Fibroblast of lung (primary cell): ENCODE data around the gene SCYL1. TPM values are rescaled to one million over a fixed set of nuclear protein-coding genes. Genes with fewer than 3 reads are reported as not detected.

Experiments
- DNase-seq, 2 donors: peaks; one replicate each; pipeline versions ENCODE4 v3.0.0 to v3.0.0-alpha.2; 2010; ENCODE audit warnings: low read depth in 2 of 2
- H2AFZ ChIP-seq: 2 replicates; pipeline ENCODE4 v1.5.1; 2012; ENCODE audit warnings: low read length, control low read depth, inconsistent platforms
- H3K27ac ChIP-seq: 2 replicates; pipeline ENCODE4 v1.5.1; 2011; ENCODE audit warnings: low read length, control low read depth; ENCODE audit not compliant: insufficient read depth
- H3K27me3 ChIP-seq: 2 replicates; pipeline ENCODE4 v1.5.1; 2011; ENCODE audit warnings: mild to moderate bottlenecking, low read length; ENCODE audit not compliant: control insufficient read depth, insufficient read depth
- H3K36me3 ChIP-seq: 2 replicates; pipeline ENCODE4 v1.5.1; 2011; ENCODE audit warnings: low read length; ENCODE audit not compliant: control insufficient read depth, insufficient read depth
- H3K4me1 ChIP-seq: 2 replicates; pipeline ENCODE4 v1.5.1; 2011; ENCODE audit warnings: low read length; ENCODE audit not compliant: control insufficient read depth, insufficient read depth; ENCODE audit errors: extremely low read depth
- H3K4me2 ChIP-seq: 2 replicates; pipeline ENCODE4 v1.5.1; 2011; ENCODE audit warnings: low read length, control low read depth; ENCODE audit not compliant: insufficient read depth; ENCODE audit errors: extremely low read depth
- H3K4me3 ChIP-seq, 4 experiments: fragments of 200-600 bp in 1 of 4; sonication (generic) in 1 of 4; replicated peaks in 1 of 4; 2 replicates each; pipeline ENCODE4 v1.5.1; 2011 to 2016; ENCODE audit warnings: low read length in 4 of 4, low read depth in 3 of 4, mild to moderate bottlenecking in 3 of 4, control low read depth in 2 of 4, inconsistent platforms in 1 of 4, mixed read lengths in 1 of 4; ENCODE audit not compliant: insufficient read depth in 1 of 4; ENCODE audit errors: control extremely low read depth in 1 of 4
- H3K79me2 ChIP-seq: 2 replicates; pipeline ENCODE4 v1.5.1; 2012; ENCODE audit warnings: mild to moderate bottlenecking, low read length, inconsistent platforms; ENCODE audit not compliant: control insufficient read depth, insufficient read depth
- H3K9ac ChIP-seq: 2 replicates; pipeline ENCODE4 v1.5.1; 2011; ENCODE audit warnings: mild to moderate bottlenecking, low read length, control low read depth; ENCODE audit not compliant: insufficient read depth
- H3K9me3 ChIP-seq: 2 replicates; pipeline ENCODE4 v1.5.1; 2012; ENCODE audit warnings: low read depth, low read length; ENCODE audit not compliant: control insufficient read depth, insufficient read depth
- H4K20me1 ChIP-seq: 2 replicates; pipeline ENCODE4 v1.5.1; 2011; ENCODE audit warnings: low read length; ENCODE audit not compliant: control insufficient read depth, insufficient read depth; ENCODE audit errors: extremely low read depth
- CTCF ChIP-seq, 2 donors: IDR thresholded peaks in 1 of 2; conservative IDR thresholded peaks in 1 of 2; 1 replicate in 1 of 2; 2 replicates in 1 of 2; pipeline ENCODE4 v1.5.1; 2011 to 2012; ENCODE audit warnings: low read length in 2 of 2, control low read depth in 1 of 2, inconsistent platforms in 1 of 2, low read depth in 1 of 2, mild to moderate bottlenecking in 1 of 2
- EZH2 ChIP-seq: IDR thresholded peaks from 2 replicates; pipeline ENCODE4 v1.5.1; 2012; ENCODE audit warnings: low read length, control low read depth, mild to moderate bottlenecking; ENCODE audit errors: missing control alignments
- polyA plus RNA-seq, 2 donors: library from polyadenylated mRNA; depleted of rRNA in 1 of 2; stranded (reverse) in 1 of 2; unstranded in 1 of 2; fragments of >200 nt; gene quantifications; 2 replicates each; pipeline ENCODE4 v1.2.1, GENCODE V29; 2011 to 2012; ENCODE audit warnings: missing spikeins in 1 of 2
- total RNA-seq: library from RNA; depleted of rRNA; stranded (reverse); fragments of >200 nt; gene quantifications from 2 replicates; pipeline ENCODE4 v1.2.1, GENCODE V29; 2014

Gene SCYL1
- total and polyA plus RNA-seq, 2 donors (not counting 1 experiment from before 2014, with no cell fraction given), result 58.2 to 84.6 TPM

DNA sequence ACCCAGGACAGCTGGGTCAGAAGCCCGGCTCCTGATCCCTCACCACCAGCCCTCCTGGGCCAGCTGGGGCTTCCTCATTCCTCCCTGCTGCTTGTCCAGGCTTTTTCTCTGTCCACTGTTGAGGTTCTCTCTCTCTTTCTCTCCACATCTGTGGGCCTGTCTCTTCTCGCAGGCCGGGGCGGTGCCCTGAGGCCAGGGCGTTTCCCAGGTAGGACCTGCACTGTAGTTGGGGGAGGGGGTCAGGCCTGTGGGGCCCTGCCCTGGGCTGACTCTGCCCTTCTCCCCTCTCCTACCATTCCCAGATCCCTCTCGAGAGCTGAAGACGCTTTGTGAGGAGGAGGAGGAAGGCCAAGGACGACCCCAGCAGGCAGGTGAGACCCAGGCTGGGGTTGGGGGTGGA, 55.9 kb downstream of the SCYL1 start:
- Histone ChIP-seq H3K9me3 (no peaks in the 10 kb centered on the region), H3K27ac (no peak overlapping the region), H3K27me3 (no peaks in the 10 kb centered on the region), H3K9ac (no peak overlapping the region), H3K4me3 (no peak overlapping the region), H3K4me1 (peaks cover 15% of the 10 kb centered on the region), H3K79me2 (peaks cover 11% of the 10 kb centered on the region), H4K20me1 (no peaks in the 10 kb centered on the region), H3K36me3 (peaks cover 27% of the 10 kb centered on the region), H2AFZ (no peak overlapping the region), H3K4me2 (no peak overlapping the region)
- TF ChIP-seq EZH2 (no peak), CTCF (conservative IDR thresholded peaks at IDR 0.05 in 1 of 2, IDR thresholded peaks at IDR 0.05 in 1 of 2; ENCODE audit: low read depth in 1 of 2, low read length in 2 of 2) (no peak)
- no peak for DNase-seq

DNA sequence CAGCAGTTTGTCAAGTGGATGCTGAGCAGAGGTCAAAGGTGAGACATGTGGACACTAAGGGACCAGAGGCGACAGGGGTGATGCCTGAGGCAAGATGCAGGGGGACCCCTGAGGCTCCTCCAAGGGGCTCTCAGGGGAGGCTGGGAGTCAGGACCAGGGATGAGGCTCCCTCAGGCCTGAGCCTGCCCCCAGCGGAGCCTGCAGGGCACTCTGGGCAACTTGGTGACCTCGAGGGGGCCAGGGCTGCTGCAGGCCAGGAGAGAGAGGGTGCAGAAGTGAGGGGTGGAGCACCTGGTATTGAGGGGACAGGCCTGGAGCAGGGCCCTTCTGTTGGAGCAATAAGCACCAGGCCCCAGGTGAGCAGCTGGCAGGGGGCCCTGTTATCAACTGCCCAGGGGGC, 57.0 kb downstream of the SCYL1 start:
- Histone ChIP-seq H2AFZ (no peak overlapping the region), H4K20me1 (no peaks in the 10 kb centered on the region), H3K27ac (no peak overlapping the region), H3K9ac (no peak overlapping the region), H3K4me2 (no peak overlapping the region), H3K4me1 (peaks cover 11% of the 10 kb centered on the region), H3K4me3 (no peak overlapping the region), H3K9me3 (no peaks in the 10 kb centered on the region), H3K27me3 (no peaks in the 10 kb centered on the region), H3K36me3 (peaks cover 27% of the 10 kb centered on the region), H3K79me2 (peaks cover 5% of the 10 kb centered on the region)
- DNase-seq, result no peak
- TF ChIP-seq EZH2 (no peak), CTCF (conservative IDR thresholded peaks at IDR 0.05 in 1 of 2, IDR thresholded peaks at IDR 0.05 in 1 of 2; ENCODE audit: low read depth in 1 of 2, low read length in 2 of 2) (no peak)

DNA sequence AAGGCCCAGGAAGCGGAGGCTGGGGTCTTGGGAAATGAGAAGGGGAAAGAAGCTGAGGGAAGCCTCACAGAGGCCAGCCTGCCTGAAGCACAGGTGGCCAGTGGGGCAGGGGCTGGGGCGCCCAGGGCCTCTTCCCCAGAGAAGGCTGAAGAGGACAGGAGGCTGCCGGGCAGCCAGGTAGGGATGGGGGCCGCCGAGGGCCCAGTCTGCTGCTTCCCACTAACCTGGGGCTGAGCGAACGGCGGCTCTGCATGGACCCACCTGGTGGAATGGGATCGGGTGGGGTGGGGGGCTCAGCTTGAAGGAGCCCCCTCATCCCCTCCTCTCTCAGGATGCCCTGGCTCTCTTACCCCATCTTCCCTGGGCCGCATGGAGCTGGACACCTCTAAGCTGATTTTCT, 58.7 kb downstream of the SCYL1 start:
- Histone ChIP-seq H3K36me3 (peaks cover 26% of the 10 kb centered on the region), H3K4me2 (no peak overlapping the region), H2AFZ (no peak overlapping the region), H3K4me3 (no peak overlapping the region), H3K4me1 (peaks cover 8% of the 10 kb centered on the region), H3K27me3 (no peaks in the 10 kb centered on the region), H3K9ac (no peak overlapping the region), H4K20me1 (no peaks in the 10 kb centered on the region), H3K9me3 (no peaks in the 10 kb centered on the region), H3K79me2 (no peaks in the 10 kb centered on the region), H3K27ac (no peak overlapping the region)
- DNase-seq, result no peak
- no peak for TF ChIP-seq CTCF (conservative IDR thresholded peaks at IDR 0.05 in 1 of 2, IDR thresholded peaks at IDR 0.05 in 1 of 2; ENCODE audit: low read depth in 1 of 2, low read length in 2 of 2)
- TF ChIP-seq EZH2, result no peak
